NCI-H2171 (cell line): ENCODE data around the gene TRIM40.

Experiments used
- DNase-seq: peaks from one replicate; lab custom pipeline; 2025; lab: John Stamatoyannopoulos, UW

Gene TRIM40

GRCh38 chr6:30135757-30136156, at the start of gene TRIM40:
TSS of gene TRIM40 (plus strand) at chr6:30136140. CDS start at chr6:30137037, 897 bp downstream.
- DNase-seq = no peak

- DNase-seq = no peak
Observed at GRCh38 chr6:30087876-30088275, 48.1 kb upstream of the TRIM40 start.

- DNase-seq = no peak
Observed at GRCh38 chr6:30091577-30092381, 44.2 kb upstream of the TRIM40 start.

GRCh38 chr6:30092852-30093543, 42.9 kb upstream of the TRIM40 start:
- no peak for DNase-seq

GRCh38 chr6:30093951-30094661, 41.8 kb upstream of the TRIM40 start:
- DNase-seq = no peak

- DNase-seq = no peak
Observed at GRCh38 chr6:30096829-30097228, 39.1 kb upstream of the TRIM40 start.

GRCh38 chr6:30097902-30098768, 37.8 kb upstream of the TRIM40 start:
- no peak for DNase-seq

GRCh38 chr6:30100154-30100553, 35.8 kb upstream of the TRIM40 start:
- DNase-seq = no peak

- DNase-seq = no peak
Observed at GRCh38 chr6:30100585-30101443, 35.1 kb upstream of the TRIM40 start.

GRCh38 chr6:30101444-30102413, 34.2 kb upstream of the TRIM40 start:
- DNase-seq = no peak

- DNase-seq = no peak
Observed at GRCh38 chr6:30102414-30102969, 33.4 kb upstream of the TRIM40 start.

- DNase-seq = peak; percentile 52
Observed at GRCh38 chr6:30102970-30103871, 32.7 kb upstream of the TRIM40 start.

GRCh38 chr6:30103872-30104179, 32.1 kb upstream of the TRIM40 start:
- no peak for DNase-seq

GRCh38 chr6:30104661-30105060, 31.3 kb upstream of the TRIM40 start:
- no peak for DNase-seq

- DNase-seq = no peak
Observed at GRCh38 chr6:30111266-30111856, 24.6 kb upstream of the TRIM40 start.

GRCh38 chr6:30112402-30112994, 23.4 kb upstream of the TRIM40 start:
- DNase-seq = no peak

- no peak for DNase-seq
Observed at GRCh38 chr6:30113003-30113759, 22.8 kb upstream of the TRIM40 start, which contains the start of gene TRIM31. TSS of gene TRIM31 (minus strand) at chr6:30113090. CDS start at chr6:30112805, 285 bp downstream.
